GM21576 (cell line): ENCODE data around the gene KLHL42.

ENCODE experiments used
- ATAC-seq: cut with Tn5 transposase; IDR thresholded peaks from one replicate; pipeline ENCODE4 v1.9.1; 2021; ENCODE audit warnings: mild to moderate bottlenecking, moderate library complexity; ENCODE audit not compliant: unreplicated experiment

Gene KLHL42

GRCh38 chr12:27852117-27852516 is 72.1 kb downstream of the KLHL42 start:
- ATAC-seq = no peak
